GM18519 (cell line): Measurements from ENCODE around the gene ETNK2.

Experiments used
- ATAC-seq: cut with Tn5 transposase; IDR thresholded peaks from one replicate; pipeline ENCODE4 v1.9.1; 2021; ENCODE audit warnings: mild to moderate bottlenecking, moderate library complexity; ENCODE audit not compliant: unreplicated experiment, low FRiP score

ETNK2 gene, protein sequence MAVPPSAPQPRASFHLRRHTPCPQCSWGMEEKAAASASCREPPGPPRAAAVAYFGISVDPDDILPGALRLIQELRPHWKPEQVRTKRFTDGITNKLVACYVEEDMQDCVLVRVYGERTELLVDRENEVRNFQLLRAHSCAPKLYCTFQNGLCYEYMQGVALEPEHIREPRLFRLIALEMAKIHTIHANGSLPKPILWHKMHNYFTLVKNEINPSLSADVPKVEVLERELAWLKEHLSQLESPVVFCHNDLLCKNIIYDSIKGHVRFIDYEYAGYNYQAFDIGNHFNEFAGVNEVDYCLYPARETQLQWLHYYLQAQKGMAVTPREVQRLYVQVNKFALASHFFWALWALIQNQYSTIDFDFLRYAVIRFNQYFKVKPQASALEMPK

DNA sequence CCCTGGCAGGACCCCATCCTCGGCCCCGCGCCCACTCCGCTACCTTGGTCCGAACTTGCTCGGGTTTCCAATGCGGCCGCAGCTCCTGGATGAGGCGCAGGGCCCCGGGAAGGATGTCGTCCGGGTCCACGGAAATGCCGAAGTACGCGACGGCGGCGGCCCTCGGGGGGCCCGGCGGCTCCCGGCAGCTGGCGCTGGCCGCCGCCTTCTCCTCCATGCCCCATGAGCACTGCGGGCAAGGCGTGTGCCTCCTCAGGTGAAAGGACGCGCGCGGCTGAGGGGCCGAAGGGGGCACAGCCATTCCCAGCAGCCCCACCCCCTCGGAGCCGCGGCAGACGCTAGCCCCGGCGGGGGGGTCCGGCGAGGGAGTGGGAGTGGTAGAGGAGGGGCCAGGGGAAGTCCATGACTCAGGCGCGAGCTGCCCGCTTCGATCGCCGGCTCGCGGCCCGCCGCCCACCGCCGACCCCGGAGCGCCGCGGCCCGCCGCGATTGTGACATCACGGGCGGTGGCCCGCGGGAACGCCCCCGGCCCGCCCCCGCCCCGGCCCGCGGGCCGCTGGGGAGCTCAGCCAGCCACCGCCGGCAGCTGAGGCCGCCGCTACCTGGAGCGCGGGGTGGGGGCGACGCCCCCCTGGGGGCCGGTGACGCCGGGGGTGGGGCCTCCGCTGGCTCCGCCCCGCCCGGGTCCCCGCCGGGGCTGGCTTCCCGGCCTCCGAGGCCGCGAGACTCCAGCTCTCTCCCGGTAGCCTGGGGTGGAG, at the start of gene ETNK2:
Gene ETNK2 (minus strand): TSS at position 493 of the 758 bp plus-strand sequence. CDS start 192 bp downstream, at position 301.
- no peak for ATAC-seq

- no peak for ATAC-seq
Measured at GRCh38 chr1:204201348-204202040, 49.6 kb upstream of the ETNK2 start.

- no peak for ATAC-seq
Measured at GRCh38 chr1:204199579-204199978, 47.7 kb upstream of the ETNK2 start.

DNA sequence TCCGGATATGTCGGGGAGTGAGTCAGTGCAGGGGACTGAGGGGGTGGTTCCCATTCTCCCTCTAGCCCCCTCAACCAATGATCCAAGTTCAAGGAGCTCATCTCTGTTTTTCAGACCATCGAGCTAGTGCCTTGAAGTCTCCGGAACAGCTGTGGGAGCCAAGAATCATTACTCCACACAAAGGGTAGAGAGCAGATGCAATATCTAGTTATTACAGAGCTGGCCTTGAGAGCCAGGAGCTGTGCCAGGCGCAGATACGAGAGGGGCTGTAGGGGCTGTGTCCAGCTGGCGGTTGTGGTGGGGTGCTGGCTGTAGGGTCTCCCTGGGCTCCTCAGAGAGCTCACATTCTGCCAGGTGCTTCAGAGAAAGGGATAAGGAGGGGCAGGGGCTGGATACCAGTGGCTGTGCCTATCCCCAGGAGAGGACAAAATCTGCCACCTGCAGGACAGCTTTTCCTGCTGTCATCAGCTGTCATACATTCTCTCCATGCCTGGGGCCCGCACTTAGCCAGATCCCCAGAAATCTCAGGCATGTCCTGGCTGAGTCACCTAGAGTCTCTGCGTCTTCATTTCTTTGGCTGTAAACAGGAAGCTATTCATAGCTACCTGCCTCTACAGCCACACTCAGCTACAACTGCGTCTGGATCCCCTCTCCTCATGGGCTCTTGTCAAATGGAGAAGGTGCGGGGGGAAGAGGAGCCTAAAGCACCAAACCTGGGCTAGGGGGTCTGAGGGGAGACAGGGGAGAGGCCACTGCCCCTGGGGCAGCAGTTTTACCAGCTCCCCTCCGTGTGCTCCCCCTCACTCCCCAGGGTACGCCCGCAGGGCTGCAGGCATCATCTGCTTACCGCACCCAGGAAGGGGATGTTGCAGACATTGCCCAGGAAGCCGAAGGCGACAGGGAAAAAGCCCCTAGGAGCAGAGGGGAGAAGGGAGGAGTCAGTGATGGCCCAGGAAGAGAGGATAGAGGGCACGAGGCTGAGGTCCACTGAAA, 46.8 kb upstream of the ETNK2 start:
- ATAC-seq: no peak

DNA sequence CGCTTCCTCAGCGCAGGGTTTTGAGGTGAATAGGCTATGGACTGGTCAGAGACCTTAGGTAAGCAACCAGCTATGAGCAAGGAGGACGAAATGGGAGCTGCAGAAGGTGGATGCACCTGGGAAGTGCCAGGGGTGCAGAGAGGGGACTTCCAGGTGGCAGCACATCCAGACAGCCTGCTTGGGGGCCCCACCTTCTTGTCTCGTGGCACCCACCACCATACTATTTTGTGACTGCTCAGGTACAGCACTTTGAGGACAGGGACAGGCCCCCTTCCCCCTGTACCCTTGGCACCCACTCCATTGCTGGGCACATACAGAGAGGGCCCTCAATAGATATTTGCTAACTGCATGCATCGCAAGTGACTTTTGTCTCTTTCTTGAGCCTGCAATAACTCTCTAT, 45.2 kb upstream of the ETNK2 start:
- no peak for ATAC-seq

- no peak for ATAC-seq
Measured at GRCh38 chr1:204196068-204196795, 44.4 kb upstream of the ETNK2 start, which contains the start of gene KISS1. KISS1 (minus strand) TSS chr1:204196491; CDS start chr1:204192876, 3,615 bp downstream.

DNA sequence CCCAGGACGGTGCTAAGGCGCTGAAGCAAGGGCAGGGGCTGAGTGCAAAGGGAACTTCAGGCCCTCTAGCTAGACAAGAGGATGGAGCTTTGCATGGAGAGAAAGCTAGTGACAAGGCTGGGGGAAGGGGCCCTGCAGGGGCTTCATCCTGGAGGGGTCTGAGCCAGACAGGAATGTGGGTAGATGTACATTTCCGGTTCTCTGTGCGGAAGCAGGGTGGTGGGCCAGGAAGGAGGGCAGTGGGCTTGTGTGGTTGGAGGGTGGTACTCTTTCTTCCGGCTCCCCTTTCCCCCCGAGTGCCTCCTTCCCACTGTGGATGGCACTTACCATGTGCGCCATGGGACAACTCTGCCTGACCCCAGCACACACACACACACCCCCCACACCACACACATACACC, 42.9 kb upstream of the ETNK2 start:
- no peak for ATAC-seq

GRCh38 chr1:204194080-204194479, 42.2 kb upstream of the ETNK2 start:
- no peak for ATAC-seq

DNA sequence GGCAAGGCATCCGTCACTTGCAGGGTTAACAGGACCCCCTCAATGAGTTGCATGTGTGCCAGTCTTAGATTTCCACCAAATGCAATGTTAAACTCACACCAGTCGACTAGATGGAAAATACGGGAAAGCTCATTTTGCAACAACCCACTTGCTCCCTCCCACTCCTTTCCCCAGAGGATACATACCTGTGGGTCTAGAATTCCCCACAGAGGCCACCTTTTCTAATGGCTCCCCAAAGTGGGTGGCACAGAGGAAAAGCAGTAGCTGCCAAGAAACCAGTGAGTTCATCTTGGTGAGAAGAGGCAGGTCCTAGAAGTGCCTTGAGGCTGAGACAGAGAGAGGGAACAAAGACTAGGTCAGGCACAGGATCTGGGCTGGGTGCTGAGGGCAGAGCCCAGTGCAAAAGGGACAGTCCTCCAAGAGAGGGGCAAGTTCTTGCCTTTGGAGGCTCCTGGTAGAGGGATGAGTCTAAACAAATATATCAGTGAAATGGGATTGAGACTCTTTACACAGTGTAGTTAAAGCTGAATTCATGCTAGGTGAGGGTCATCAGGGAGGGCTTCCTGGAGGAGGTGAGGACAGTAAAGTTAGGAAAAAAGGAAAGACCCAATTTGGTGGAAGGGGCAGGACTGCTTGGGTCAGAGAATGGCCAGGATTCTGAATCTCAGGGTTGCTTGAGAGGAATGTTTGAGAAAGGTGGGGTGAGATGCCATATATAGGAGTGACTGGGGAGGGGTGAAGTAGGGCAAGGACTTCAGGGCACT, 40.9 kb upstream of the ETNK2 start:
- ATAC-seq: no peak

DNA sequence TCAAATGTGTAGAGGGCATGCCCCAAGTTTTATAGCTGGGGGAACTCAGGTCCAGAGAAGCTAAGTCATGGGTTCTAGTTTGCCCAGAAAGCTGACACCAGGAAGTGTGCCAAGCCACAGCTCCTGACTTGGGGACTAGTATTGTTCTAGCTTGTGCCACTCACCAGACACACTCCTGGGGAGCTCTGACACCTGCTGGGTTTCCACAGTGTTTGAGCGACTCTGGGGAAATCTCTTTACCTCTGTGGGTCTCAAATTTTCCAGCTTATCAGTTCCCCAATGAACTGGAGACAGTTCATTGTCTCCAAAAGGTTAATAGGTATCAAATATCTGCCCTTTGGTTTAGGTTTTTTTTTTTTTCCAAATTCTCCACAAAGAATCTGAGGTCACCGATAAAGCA, 40.2 kb upstream of the ETNK2 start:
- ATAC-seq: no peak

DNA sequence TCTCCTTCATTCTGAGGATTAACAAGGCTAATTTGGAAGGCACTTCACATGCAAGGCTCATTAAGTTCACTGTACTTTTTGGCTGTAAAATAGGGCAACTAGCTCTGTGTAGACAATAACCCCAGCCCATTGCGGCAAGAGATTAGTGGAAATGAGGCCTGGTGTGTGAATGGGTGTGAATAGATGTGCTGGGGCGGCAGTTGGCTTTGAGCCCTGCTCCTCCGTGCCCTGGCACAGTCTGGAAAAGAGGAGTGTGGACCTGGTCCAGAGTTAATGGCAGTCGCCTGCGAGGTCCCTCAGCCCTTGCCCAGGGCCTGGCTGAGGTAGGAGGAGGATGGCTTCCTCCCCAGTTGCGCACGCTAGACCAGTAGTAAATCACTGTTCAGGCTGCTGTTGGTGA, 39.6 kb upstream of the ETNK2 start:
- ATAC-seq: no peak

DNA sequence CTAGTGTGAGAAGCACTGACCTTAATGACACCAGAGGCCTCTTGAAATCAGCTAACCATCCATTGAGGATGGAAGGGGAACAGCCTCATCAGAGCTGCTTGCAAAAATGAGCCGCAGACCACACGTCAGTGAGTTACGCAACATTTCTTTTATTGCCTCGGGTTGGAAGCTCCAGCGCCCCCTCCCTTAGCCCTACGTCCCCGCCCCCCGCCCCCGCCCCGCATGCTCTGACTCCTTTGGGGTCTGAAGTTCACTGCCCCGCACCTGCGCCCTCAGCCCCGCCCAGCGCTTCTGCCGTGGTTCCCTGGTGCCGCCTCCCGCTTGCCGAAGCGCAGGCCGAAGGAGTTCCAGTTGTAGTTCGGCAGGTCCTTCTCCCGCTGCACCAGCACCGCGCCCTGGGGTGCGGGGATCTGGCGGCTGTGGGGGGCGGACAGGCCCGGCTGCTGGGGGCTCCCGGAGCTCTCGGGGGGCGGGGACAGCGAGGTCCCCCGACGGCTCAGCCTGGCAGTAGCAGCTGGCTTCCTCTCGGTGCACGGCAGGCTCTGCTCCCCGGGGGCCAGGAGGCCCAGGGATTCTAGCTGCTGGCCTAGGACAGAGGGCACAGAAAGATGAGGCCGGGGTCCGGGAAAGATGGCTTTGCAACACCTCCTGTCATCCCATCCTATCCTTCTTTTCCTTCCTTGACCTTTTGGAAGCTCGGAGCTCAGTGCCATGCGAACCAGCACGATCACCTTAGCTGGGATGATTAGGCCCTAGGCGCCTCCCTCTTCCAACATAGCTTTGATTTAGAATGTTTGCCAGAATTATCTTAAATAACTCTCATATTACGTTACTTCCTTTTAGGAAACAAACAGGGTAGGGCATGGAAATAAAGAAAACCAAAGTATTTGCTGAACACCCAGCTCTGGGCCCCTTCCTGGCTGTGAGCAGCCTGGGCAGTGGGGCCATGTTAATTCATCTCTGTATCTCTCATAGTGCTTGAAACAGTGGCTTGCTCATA, 38.7 kb upstream of the ETNK2 start:
- no peak for ATAC-seq

DNA sequence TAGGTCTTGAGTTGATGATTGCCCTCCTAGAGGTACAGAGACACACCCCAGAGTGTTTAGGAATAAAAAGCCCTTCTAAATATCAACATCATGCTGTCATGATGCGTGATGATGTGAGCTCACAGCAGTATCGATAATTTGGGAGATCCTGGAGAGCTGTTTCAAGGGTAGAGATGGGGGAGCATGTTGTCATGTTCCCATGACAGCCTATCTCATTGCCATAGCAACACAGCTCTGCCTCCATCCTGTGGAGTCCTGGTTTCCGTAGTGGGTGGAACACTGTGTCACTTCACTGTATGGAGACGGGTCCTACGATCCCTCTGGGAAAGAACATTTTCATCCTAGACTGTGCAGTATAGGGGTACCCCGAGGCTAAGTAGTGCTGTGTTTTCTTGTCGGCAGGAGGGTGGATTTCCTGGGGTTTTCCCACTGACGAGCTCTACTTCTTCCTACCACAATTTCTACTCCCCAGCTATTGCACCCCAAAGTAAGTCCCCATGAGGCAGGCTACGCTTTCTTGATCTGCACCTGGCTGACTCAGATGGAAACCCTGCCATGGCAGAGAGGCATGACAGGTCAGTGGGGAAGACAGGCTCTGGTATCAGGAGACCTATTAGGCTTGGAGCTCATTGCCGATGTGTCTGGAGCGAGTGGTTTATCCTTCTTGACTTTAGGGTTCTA, 37.3 kb upstream of the ETNK2 start:
- no peak for ATAC-seq

DNA sequence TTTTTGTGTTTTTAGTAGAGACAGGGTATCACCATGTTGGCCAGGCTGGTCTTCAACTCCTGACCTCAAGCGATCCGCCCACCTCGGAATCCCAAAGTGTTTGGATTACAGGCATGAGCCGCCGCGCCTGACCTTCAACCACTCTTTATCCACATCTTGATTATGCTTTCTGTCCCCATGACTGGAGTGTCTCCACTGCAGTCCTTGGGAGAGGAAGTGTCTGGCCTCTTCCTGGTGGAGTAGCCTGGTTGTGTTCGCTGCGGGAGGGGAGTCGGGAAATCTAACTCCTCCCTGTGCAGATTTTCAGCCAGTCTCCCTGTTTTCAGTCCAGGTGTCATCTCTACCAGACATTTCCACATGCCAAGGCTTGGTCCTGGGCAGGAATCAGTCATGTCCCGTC, 34.8 kb upstream of the ETNK2 start:
- ATAC-seq: no peak

GRCh38 chr1:204181116-204181515, 29.3 kb upstream of the ETNK2 start:
- no peak for ATAC-seq

- no peak for ATAC-seq
Measured at GRCh38 chr1:204180133-204180532, 28.3 kb upstream of the ETNK2 start.
